T47D (cell line): Measurements from ENCODE around the gene STUB1.

ENCODE experiments used
- DNase-seq, 2 experiments: peaks; one replicate each; pipeline versions ENCODE4 v3.0.0 to v3.0.0-alpha.2; 2011 to 2012; ENCODE audit warnings: low read depth in 1 of 2, low spot score in 1 of 2
- JUND ChIP-seq: IDR thresholded peaks from 2 replicates; pipeline ENCODE4 v1.6.1; 2012; ENCODE audit warnings: low read depth
- in situ Hi-C: cut with HindIII; loops from 2 replicates; pipeline ENCODE4 v1.10.0; 2016; ENCODE audit warnings: low sequenced_read_pairs, low pct_unique_long_range_greater_than_20kb

STUB1 gene

GRCh38 chr16:638034-638543 lies 42.1 kb upstream of the STUB1 start:
- DNase-seq = no peak
- no peak for TF ChIP-seq JUND
- in situ Hi-C loops = no loop called here

DNA sequence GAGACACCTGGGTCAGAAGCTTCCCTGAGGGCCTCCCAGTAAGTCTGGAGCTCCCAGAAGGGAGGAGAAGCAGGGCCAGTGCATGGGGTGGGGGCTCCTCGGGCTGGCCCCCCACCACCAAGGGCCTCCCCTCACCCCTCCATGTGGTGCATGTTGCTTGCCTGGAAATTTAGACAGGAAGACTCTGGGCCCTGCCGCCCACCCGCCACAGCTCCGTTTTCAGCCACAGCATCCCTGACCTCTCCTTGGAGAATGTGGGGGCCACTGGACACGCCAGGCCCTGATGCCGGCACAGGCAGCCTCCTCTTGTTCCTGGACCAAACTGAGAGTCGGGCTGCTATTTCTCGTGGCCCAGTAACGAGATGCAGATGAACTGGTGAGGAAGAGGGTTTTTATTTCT lies 41.4 kb upstream of the STUB1 start:
- TF ChIP-seq JUND = no peak
- DNase-seq = no peak
- in situ Hi-C loops = no loop called here

GRCh38 chr16:640614-641013 lies 39.6 kb upstream of the STUB1 start:
- in situ Hi-C loops = no loop called here
- TF ChIP-seq JUND = no peak
- no peak for DNase-seq

DNA sequence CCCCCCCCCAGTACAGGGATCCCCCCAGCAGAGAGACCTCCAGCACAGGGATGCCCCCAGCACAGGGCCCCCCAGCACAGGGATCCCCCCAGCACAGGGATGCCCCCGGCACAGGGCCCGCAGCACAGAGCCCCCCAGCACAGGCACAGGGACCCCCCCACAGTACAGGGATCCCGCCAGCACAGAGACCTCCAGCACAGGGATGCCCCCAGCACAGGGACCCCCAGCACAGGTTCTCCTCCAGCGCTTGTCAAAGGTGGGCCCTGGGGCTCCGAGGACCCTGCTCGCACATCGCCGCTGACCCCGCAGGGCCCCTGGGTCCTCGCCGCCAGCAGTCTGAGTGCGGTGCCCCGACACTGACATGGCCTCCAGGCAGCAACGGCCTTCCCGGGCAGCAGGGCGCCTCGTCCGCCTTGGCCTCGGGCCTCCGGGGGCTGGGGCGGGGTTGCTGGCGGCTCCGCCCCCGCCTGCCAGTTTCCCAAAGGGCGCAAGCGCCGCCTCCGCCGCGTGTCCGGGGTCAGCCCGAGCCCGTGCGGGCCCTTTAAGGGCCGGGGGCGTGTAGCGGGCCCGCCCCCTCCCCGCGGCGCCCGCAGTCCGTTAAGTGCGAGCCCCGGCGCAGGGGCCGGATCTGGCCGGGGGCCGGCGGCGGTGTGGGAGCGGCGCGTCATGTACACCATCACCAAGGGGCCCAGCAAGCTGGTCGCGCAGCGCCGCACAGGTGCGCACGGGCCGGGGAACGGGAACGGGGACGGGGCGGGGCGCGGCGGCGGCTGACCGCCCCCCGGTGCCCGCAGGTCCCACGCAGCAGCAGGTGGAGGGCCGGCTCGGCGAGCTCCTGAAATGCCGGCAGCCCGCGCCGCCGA lies 38.7 kb upstream of the STUB1 start, which contains the start of gene MCRIP2:
TSS of gene MCRIP2 (plus strand) at position 503 of the 863 bp plus-strand sequence. CDS start at position 667, 164 bp downstream.
- in situ Hi-C loops = no loop called here
- DNase-seq = peak; percentile 92 to 95

DNA sequence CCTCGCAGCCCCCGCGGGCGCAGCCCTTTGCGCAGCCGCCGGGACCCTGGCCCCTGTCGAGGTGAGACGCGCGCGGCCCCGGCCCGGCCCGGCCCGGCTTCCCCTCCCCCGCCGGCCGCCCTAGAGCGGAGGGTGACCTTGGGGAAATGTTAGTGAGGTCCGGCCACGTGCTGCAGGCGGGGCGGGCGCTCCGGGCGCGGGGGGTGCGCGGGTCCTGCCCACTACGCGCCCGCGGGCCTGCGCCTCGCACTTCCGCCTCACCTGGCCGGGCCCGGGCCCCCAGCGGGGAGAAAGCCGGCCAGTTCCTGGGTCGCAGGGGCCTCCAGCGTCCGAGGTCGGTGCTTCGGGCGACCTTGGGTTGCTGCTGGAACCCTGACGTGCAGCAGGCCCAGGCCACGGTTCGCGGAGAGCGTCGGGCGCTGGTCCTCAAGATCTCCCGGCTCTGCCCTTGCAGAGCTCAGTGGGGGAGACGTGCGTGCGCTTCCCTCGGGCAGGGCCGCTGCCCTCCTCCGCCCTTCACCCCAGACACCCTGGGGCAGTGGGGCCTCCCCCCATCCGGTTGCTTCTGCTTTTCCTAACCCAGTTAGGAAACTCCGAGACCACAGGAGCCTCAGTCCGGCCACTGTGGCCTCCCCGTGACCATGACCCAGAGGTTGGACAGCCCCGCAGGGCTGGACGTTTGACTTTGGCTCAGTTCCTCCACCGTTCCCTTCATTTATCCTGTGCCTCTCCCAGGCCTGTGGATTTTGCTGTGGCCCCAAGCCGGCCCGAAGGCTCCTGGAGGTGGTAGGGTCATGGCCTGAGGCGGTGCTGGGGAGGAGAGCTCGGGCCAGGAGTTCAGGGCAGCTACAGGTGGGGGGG lies 37.8 kb upstream of the STUB1 start:
- peak; percentile 84 to 87 for DNase-seq
- in situ Hi-C loops = no loop called here
- no peak for TF ChIP-seq JUND

More for the DNA sequence above, 38.7 kb upstream of the STUB1 start, which contains the start of gene MCRIP2:
- no peak for TF ChIP-seq JUND

GRCh38 chr16:643050-643368 lies 37.2 kb upstream of the STUB1 start:
- DNase-seq = no peak
- in situ Hi-C loops = no loop called here
- no peak for TF ChIP-seq JUND

- DNase-seq = no peak
- in situ Hi-C loops = no loop called here
- no peak for TF ChIP-seq JUND
Observed at GRCh38 chr16:644556-644955, 35.7 kb upstream of the STUB1 start.

DNA sequence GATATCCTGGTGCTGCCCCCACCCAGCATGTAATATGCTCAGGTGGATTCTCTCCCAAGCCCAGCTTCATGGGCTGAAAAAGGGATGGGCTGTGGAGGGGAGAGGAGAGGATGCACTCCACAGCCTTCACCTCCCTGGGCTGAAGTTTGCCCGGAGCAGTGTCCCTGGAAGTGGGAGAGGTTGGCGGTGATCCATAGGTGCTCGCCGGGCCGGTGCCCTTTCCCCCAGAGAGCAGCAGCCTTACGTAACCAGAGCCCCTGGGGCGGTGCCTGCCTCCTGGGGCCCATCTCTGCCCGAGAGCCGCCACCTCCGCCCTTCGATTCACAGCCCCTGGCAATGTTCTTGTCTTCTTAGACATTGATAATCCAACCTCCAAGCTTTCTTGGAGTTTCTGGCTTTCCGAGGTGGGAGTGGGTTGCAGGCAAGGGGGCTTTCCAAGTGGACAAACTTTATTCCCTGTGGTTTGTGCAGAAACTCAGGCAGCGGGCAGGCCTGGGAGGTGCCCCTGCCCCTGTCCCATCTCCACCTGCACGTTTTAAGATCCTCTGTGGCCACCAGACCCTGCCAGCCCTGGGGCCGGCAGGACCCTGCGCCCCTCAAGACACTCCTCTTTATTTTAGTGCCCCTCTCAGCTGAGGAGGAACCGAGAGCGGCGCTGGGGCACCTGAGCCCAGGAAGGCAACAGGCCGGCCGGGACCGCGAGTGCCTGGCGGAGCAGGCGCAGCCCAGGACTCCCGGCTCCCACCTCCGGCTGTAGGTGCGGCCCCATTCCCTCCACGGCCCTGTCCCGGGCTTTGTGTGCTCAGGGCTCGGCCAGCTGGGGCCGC lies 34.1 kb upstream of the STUB1 start:
- TF ChIP-seq JUND = no peak
- in situ Hi-C loops = no loop called here
- DNase-seq = no peak

DNA sequence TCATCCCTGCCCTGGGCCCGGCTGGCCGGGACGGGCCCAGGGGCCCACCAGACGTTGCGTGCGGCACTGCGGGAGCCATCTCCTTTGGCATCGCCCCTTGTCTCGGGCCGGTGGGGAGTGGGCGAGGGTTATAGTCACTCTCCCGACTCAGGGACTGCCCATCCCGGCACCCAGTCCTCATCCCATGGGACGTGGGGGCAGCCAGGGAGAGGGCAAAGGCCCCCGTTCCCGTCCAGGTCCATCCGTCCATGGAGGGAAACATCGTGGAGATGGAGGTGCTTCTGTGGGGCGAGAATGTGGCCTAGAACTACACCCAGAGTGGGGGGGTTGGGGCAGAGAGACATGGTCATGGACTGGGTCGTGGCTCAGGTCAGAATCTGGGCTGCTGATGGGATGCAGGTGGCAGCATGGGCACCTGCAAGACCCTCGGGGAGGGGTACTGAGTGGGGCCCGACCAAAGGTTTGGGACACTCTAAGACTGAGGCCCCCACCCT lies 33.5 kb upstream of the STUB1 start:
- in situ Hi-C loops = no loop called here
- no peak for DNase-seq

DNA sequence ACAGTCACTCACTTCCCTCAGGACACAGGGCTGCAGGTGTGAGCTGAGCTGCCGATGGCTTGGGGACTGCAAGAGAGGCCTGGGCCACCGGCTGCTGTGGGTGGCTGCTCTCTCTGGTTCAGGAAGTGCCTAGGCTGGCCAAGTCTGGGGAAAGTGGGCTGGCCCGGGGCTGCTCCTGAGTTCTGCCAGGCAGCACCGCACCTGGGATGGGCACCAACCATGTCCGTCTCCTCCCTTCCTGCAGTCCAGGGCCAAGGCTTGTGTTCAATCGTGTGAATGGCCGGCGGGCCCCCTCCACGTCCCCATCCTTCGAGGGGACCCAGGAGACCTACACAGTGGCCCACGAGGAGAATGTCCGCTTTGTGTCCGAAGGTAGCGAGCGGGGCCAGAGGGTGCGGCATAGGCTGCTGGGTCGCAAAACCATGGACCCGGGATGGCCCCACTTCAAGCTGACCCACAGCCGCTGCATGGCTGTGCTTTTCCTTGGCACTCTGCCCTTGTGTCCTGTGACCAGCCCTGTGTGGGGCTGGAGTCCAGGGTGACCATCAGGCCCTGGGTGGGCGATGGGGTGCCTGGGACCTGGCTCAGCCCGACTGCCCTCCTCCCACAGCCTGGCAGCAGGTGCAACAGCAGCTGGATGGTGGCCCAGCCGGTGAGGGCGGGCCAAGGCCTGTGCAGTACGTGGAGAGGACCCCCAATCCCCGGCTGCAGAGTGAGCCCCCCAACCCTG lies 32.9 kb upstream of the STUB1 start:
- in situ Hi-C loops = no loop called here
- no peak for DNase-seq
- TF ChIP-seq JUND = no peak

More for the DNA sequence above, 33.5 kb upstream of the STUB1 start:
- TF ChIP-seq JUND = no peak

GRCh38 chr16:648071-648780 lies 32.0 kb upstream of the STUB1 start:
- in situ Hi-C loops = no loop called here
- no peak for TF ChIP-seq JUND
- no peak for DNase-seq
